SK-N-SH (cell line): Measurements from ENCODE around the gene GATAD2B. TPM values are rescaled to one million over a fixed set of nuclear protein-coding genes. Genes with fewer than 3 reads are reported as not detected.

Experiments used
- CTCF ChIA-PET: fragments of 300-600, 350-600 bp; formaldehyde crosslinking; extraction: SDS; loops from one replicate; lab custom pipeline; 2021; lab: Yijun Ruan, JAX
- POLR2A ChIA-PET: fragments of 350-600 bp; sonication (Branson Sonifier 250); formaldehyde crosslinking; extraction: SDS; loops from one replicate; lab custom pipeline; 2020; ENCODE audit warnings: antibody characterized with exemption, inconsistent platforms; lab: Yijun Ruan, JAX
- DNase-seq: peaks from one replicate; pipeline ENCODE4 v3.0.0; 2012
- H2AFZ ChIP-seq: fragments of 200-600 bp; sonication (generic); 2 replicates; pipeline ENCODE4 v1.8.1; 2016; ENCODE audit warnings: antibody characterized with exemption, mild to moderate bottlenecking, low read depth
- H3F3A ChIP-seq: fragments of 200-600 bp; sonication (generic); replicated peaks from 2 replicates; pipeline ENCODE3; 2016; ENCODE audit warnings: antibody characterized with exemption, mild to moderate bottlenecking; ENCODE audit not compliant: insufficient read depth
- H3K27ac ChIP-seq, 2 experiments: fragments of 200-500 bp in 1 of 2; fragments of 200-600 bp in 1 of 2; sonication (Bioruptor generic) in 1 of 2; sonication (generic), shearing (Covaris generic) in 1 of 2; 2 replicates each; pipeline versions ENCODE4 v1.5.1 to v1.6.1; 2014 to 2016; ENCODE audit warnings: low read depth in 2 of 2, inconsistent platforms in 1 of 2, low read length in 1 of 2, mild to moderate bottlenecking in 1 of 2, mixed read lengths in 1 of 2
- H3K27me3 ChIP-seq: fragments of 200-600 bp; sonication (generic), shearing (Covaris generic); 2 replicates; pipeline ENCODE4 v1.6.1; 2016; ENCODE audit warnings: mixed run types; ENCODE audit not compliant: insufficient read depth
- H3K36me3 ChIP-seq, 2 experiments: fragments of 200-500 bp in 1 of 2; fragments of 200-600 bp in 1 of 2; sonication (Bioruptor generic) in 1 of 2; sonication (generic) in 1 of 2; replicated peaks in 1 of 2; 2 replicates each; pipeline versions ENCODE3 to v1.5.1; 2014 to 2016; ENCODE audit warnings: low read length in 1 of 2, mild to moderate bottlenecking in 1 of 2; ENCODE audit not compliant: insufficient read depth in 2 of 2, control insufficient read depth in 1 of 2
- H3K4me1 ChIP-seq, 2 experiments: fragments of 200-500 bp in 1 of 2; fragments of 200-600 bp in 1 of 2; sonication (Bioruptor generic) in 1 of 2; sonication (generic), shearing (Covaris generic) in 1 of 2; 2 replicates each; pipeline versions ENCODE4 v1.5.1 to v1.6.1; 2014 to 2016; ENCODE audit warnings: low read depth in 1 of 2, low read length in 1 of 2, mixed run types in 1 of 2; ENCODE audit not compliant: insufficient read depth in 2 of 2, control insufficient read depth in 1 of 2
- H3K4me2 ChIP-seq: fragments of 200-600 bp; sonication (generic), shearing (Covaris generic); 2 replicates; pipeline ENCODE4 v1.6.1; 2017; ENCODE audit warnings: mixed run types
- H3K4me3 ChIP-seq, 2 experiments: fragments of 200-500 bp in 1 of 2; fragments of 200-600 bp in 1 of 2; sonication (Bioruptor generic) in 1 of 2; sonication (generic), shearing (Covaris generic) in 1 of 2; 2 replicates each; pipeline versions ENCODE4 v1.5.1 to v1.8.1; 2014 to 2016; ENCODE audit warnings: low read depth in 2 of 2, inconsistent platforms in 1 of 2, low read length in 1 of 2, mild to moderate bottlenecking in 1 of 2, mixed read lengths in 1 of 2, moderate library complexity in 1 of 2
- H3K79me2 ChIP-seq: fragments of 200-600 bp; sonication (generic); 2 replicates; pipeline ENCODE4 v1.8.1; 2017; ENCODE audit warnings: mild to moderate bottlenecking; ENCODE audit not compliant: insufficient read depth
- H3K9ac ChIP-seq: fragments of 200-600 bp; sonication (generic); 2 replicates; pipeline ENCODE4 v1.6.1; 2017; ENCODE audit warnings: mixed run types
- H3K9me2 ChIP-seq: fragments of 200-600 bp; sonication (generic); 2 replicates; pipeline ENCODE4 v1.6.1; 2017; ENCODE audit warnings: mixed run types
- H3K9me3 ChIP-seq: fragments of 200-600 bp; sonication (generic); 2 replicates; pipeline ENCODE4 v1.6.1; 2017; ENCODE audit warnings: mixed run types, mild to moderate bottlenecking, moderate library complexity
- H4K20me1 ChIP-seq: fragments of 200-600 bp; sonication (generic); 2 replicates; pipeline ENCODE4 v1.6.1; 2017; ENCODE audit warnings: mild to moderate bottlenecking, mixed run types; ENCODE audit not compliant: insufficient read depth
- CHD2 ChIP-seq: fragments of 150-350 bp; IDR thresholded peaks from 2 replicates; pipeline ENCODE4 v1.6.1; 2018; ENCODE audit warnings: low read length; ENCODE audit not compliant: partially characterized antibody
- ELF1 ChIP-seq: IDR thresholded peaks from 2 replicates; pipeline ENCODE4 v1.4.0; 2012
- FOXJ3 ChIP-seq: sonication (generic); formaldehyde crosslinking; IDR thresholded peaks from 2 replicates; pipeline ENCODE4 v1.5.1; 2020; ENCODE audit warnings: mild to moderate bottlenecking, missing genetic modification reagents
- GABPA ChIP-seq: IDR thresholded peaks from 2 replicates; pipeline ENCODE4 v1.4.0; 2012; ENCODE audit warnings: low read depth, mild to moderate bottlenecking
- RAD21 ChIP-seq: IDR thresholded peaks from 2 replicates; pipeline ENCODE4 v1.6.1; 2012; ENCODE audit warnings: mild to moderate bottlenecking, low read length
- SIN3A ChIP-seq: IDR thresholded peaks from 2 replicates; pipeline ENCODE4 v1.6.1; 2012; ENCODE audit warnings: low read depth, mild to moderate bottlenecking, low read length, moderate library complexity, borderline replicate concordance
- TCF12 ChIP-seq: IDR thresholded peaks from 2 replicates; pipeline ENCODE4 v1.4.0; 2012
- USF2 ChIP-seq: fragments of 150-350 bp; IDR thresholded peaks from 2 replicates; pipeline ENCODE4 v1.6.1; 2017; ENCODE audit warnings: antibody characterized with exemption, low read length, low read depth, borderline replicate concordance
- YY1 ChIP-seq: IDR thresholded peaks from 2 replicates; pipeline ENCODE4 v1.4.0; 2012; ENCODE audit warnings: low read depth, mild to moderate bottlenecking
- ZBTB33 ChIP-seq: IDR thresholded peaks from 2 replicates; pipeline ENCODE4 v1.4.0; 2012; ENCODE audit warnings: low read depth, borderline replicate concordance
- WGBS: methylation state at CpG from one replicate; pipeline ENCODE4 v1.1.6; 2017; ENCODE audit warnings: low lambda C conversion rate; 5-methylcytosine and 5-hydroxymethylcytosine counted together
- polyA plus RNA-seq, 3 experiments: library from polyadenylated mRNA; depleted of rRNA; stranded (reverse); fragments of >200 nt; gene quantifications; 2 replicates each; pipeline ENCODE4 v1.2.3, GENCODE V29; 2012

The GATAD2B gene
- polyA plus RNA-seq, 1 of the 3 experiments (the other 2 are of a cell fraction) = 2.8 TPM

GRCh38 chr1:153803470-153804056 is 119.2 kb downstream of the GATAD2B start:
- WGBS = 88% methylated on average over 3 of the region's 3 CpGs
- Histone ChIP-seq H2AFZ (no peak overlapping the region), H4K20me1 (no peaks in the 10 kb centered on the region), H3K4me1 (peaks cover 5 to 8% of the 10 kb centered on the region in 2 experiments; a peak in 2 of 4 replicates), H3K9me3 (no peaks in the 10 kb centered on the region), H3K9me2 (no peaks in the 10 kb centered on the region), H3K36me3 (peaks cover 5 to 19% of the 10 kb centered on the region in 2 experiments), H3K4me3 (no peak overlapping the region), H3K9ac (no peak overlapping the region), H3K4me2 (no peak overlapping the region), H3K27ac (no peak overlapping the region), H3K27me3 (no peaks in the 10 kb centered on the region), H3K79me2 (no peaks in the 10 kb centered on the region), H3F3A (peaks cover 5% of the 10 kb centered on the region)
- ChIA-PET POLR2A (no interaction called here), CTCF (interaction anchor here (0.7 to 3.7 kb wide), 5 partner anchors 9 to 183 kb away, joined by 4 to 26 read pairs (median 5); partner anchors contain the start of gene RAB13)
- no peak for DNase-seq
- TF ChIP-seq SIN3A (no peak), CHD2 (no peak), TCF12 (no peak), RAD21 (no peak), YY1 (no peak), USF2 (no peak)

- Histone ChIP-seq H3F3A (peaks cover 5% of the 10 kb centered on the region), H3K79me2 (no peaks in the 10 kb centered on the region), H4K20me1 (no peaks in the 10 kb centered on the region), H3K27ac (peak overlapping the region in 1 of 2 experiments; percentile 26; a peak in 1 of 4 replicates), H3K36me3 (peaks cover 0 to 11% of the 10 kb centered on the region in 2 experiments), H3K4me2 (no peak overlapping the region), H3K4me3 (no peak overlapping the region), H2AFZ (no peak overlapping the region), H3K4me1 (peaks cover 5 to 8% of the 10 kb centered on the region in 2 experiments; a peak in 2 of 4 replicates), H3K9me3 (no peaks in the 10 kb centered on the region), H3K9ac (no peak overlapping the region), H3K27me3 (no peaks in the 10 kb centered on the region), H3K9me2 (no peaks in the 10 kb centered on the region)
- ChIA-PET CTCF (interaction anchor here (0.9 to 3.7 kb wide), 12 partner anchors 9 to 191 kb away, joined by 3 to 26 read pairs (median 4); partner anchors contain the start of genes DENND4B and RAB13), POLR2A (interaction anchor here (0.6 to 1.1 kb wide), 2 partner anchors 183 to 189 kb away, joined by 3 read pairs; partner anchors contain the start of gene RPS27)
- 91% methylated on average over 7 of the region's 7 CpGs for WGBS
- no peak for TF ChIP-seq FOXJ3 (CRISPR knock-in tag)
- TF ChIP-seq USF2 = no peak
- no peak for TF ChIP-seq GABPA
- TF ChIP-seq ELF1 = no peak
- no peak for TF ChIP-seq SIN3A
- no peak for TF ChIP-seq ZBTB33
- DNase-seq = no peak
Observed at GRCh38 chr1:153801786-153802697, 120.7 kb downstream of the GATAD2B start.
